ENCODE data around the gene GSG1L.

DNA sequence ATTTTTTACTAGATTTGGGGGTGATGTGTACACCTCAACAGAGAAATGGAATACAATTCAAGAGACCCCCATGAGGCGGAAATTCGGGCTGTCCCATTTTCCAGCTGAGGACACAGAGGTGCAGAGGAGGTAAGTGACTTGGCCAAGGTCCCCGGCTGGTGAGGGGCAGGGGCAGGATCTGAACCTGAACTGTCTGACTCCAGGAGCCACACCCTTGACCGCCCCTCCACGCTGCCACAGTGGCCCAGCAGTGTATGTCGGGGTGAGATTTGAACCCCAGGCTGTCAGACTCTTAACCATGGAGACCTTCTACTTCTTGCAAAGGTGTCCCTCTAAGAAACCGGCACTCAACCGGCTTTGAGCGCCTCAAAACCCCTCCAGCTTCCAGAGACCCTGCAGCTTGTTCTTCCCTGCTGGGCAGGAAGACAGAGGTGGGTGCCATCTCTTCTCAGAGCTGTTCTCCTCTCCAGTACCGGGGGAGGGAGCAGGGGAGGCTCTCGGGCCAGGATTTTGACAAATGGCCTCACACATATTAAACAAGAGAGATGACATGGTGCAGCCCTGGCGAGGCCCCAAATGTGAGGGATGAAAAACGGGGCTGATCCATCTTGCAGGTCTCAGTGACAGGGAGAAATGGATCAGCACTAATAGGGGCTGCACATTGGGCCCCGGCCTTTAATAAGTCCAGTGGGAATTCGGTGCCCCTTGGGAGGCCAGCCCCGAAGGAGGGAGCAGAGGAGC, 222.3 kb downstream of the GSG1L start:
- TF ChIP-seq POLR2AphosphoS5 (IDR thresholded peaks at IDR 0.05) = no peak
- TF ChIP-seq, protein P1, sequence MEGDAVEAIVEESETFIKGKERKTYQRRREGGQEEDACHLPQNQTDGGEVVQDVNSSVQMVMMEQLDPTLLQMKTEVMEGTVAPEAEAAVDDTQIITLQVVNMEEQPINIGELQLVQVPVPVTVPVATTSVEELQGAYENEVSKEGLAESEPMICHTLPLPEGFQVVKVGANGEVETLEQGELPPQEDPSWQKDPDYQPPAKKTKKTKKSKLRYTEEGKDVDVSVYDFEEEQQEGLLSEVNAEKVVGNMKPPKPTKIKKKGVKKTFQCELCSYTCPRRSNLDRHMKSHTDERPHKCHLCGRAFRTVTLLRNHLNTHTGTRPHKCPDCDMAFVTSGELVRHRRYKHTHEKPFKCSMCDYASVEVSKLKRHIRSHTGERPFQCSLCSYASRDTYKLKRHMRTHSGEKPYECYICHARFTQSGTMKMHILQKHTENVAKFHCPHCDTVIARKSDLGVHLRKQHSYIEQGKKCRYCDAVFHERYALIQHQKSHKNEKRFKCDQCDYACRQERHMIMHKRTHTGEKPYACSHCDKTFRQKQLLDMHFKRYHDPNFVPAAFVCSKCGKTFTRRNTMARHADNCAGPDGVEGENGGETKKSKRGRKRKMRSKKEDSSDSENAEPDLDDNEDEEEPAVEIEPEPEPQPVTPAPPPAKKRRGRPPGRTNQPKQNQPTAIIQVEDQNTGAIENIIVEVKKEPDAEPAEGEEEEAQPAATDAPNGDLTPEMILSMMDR (IDR thresholded peaks at IDR 0.05) = no peak
